ENCODE data around the gene KDM8.

The KDM8 gene

GRCh38 chr16:27229891-27230470 lies 26.7 kb downstream of the KDM8 start:
- no peak for DNase-seq
- H3K4me3 ChIP-seq (ENCODE audit: low read depth, low read length): no peak overlapping the region
- peaks cover 3% of the 10 kb centered on the region for H3K36me3 ChIP-seq (replicated peaks)
- no peak for TF ChIP-seq CTCF (IDR thresholded peaks at IDR 0.05; ENCODE audit: low read depth, low read length, missing control alignments)
- H3K27ac ChIP-seq: no peak overlapping the region
- in situ Hi-C loops (cut with HindIII; ENCODE audit: low pct_ligation_motif_present, low sequenced_read_pairs): no loop called here
- no peaks in the 10 kb centered on the region for H3K27me3 ChIP-seq (replicated peaks)

- no peak for DNase-seq
- H3K27ac ChIP-seq: no peak overlapping the region
- H3K4me3 ChIP-seq (ENCODE audit: low read depth, low read length): no peak overlapping the region
- no peaks in the 10 kb centered on the region for H3K36me3 ChIP-seq (replicated peaks)
- H3K27me3 ChIP-seq (replicated peaks): no peaks in the 10 kb centered on the region
- in situ Hi-C loops (cut with HindIII; ENCODE audit: low pct_ligation_motif_present, low sequenced_read_pairs): no loop called here
- TF ChIP-seq CTCF (IDR thresholded peaks at IDR 0.05; ENCODE audit: low read depth, low read length, missing control alignments): peak; percentile 10
Measured at GRCh38 chr16:27230562-27231001, 27.3 kb downstream of the KDM8 start.

GRCh38 chr16:27231692-27232060 lies 28.4 kb downstream of the KDM8 start:
- in situ Hi-C loops (cut with HindIII; ENCODE audit: low pct_ligation_motif_present, low sequenced_read_pairs): no loop called here
- Histone ChIP-seq H3K4me3 (ENCODE audit: low read depth, low read length) (no peak overlapping the region), H3K36me3 (replicated peaks) (no peaks in the 10 kb centered on the region), H3K27me3 (replicated peaks) (no peaks in the 10 kb centered on the region), H3K27ac (no peak overlapping the region)
- no peak for TF ChIP-seq CTCF (IDR thresholded peaks at IDR 0.05; ENCODE audit: low read depth, low read length, missing control alignments)
- no peak for DNase-seq

GRCh38 chr16:27232061-27232900 lies 29.0 kb downstream of the KDM8 start:
- TF ChIP-seq CTCF (IDR thresholded peaks at IDR 0.05; ENCODE audit: low read depth, low read length, missing control alignments): no peak
- no peaks in the 10 kb centered on the region for H3K36me3 ChIP-seq (replicated peaks)
- no peak overlapping the region for H3K27ac ChIP-seq
- in situ Hi-C loops (cut with HindIII; ENCODE audit: low pct_ligation_motif_present, low sequenced_read_pairs): no loop called here
- no peak overlapping the region for H3K4me3 ChIP-seq (ENCODE audit: low read depth, low read length)
- H3K27me3 ChIP-seq (replicated peaks): no peaks in the 10 kb centered on the region
- no peak for DNase-seq

- in situ Hi-C loops (cut with HindIII; ENCODE audit: low pct_ligation_motif_present, low sequenced_read_pairs): no loop called here
Measured at GRCh38 chr16:27232901-27233625, 29.7 kb downstream of the KDM8 start.

More at GRCh38 chr16:27232901-27233625, 29.7 kb downstream of the KDM8 start:
- no peaks in the 10 kb centered on the region for H3K27me3 ChIP-seq (replicated peaks)
- no peaks in the 10 kb centered on the region for H3K36me3 ChIP-seq (replicated peaks)
- H3K4me3 ChIP-seq (ENCODE audit: low read depth, low read length): no peak overlapping the region
- DNase-seq: no peak
- TF ChIP-seq CTCF (IDR thresholded peaks at IDR 0.05; ENCODE audit: low read depth, low read length, missing control alignments): no peak
- H3K27ac ChIP-seq: no peak overlapping the region
